Measurements from ENCODE around the gene MYH7B.

MYH7B gene

DNA sequence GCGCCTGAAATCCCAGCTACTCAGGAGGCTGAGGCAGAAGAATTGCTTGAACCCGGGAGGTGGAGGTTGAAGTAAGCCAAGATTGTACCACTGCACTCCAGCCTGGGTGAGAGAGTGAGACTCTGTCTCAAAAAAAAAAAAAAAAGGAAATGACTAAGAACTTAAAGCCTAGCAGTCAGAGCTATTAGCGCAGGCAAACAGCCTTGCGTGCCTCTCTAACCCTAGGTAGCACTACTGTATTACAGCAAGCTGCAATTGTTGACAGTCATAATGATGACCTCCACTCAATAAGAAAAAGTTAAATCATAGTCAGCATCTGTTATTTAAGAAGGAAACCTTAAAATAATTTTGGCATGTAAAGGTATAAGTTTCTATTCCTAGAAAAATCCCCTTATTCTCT, 14.4 kb upstream of the MYH7B start:
- ChIA-PET CTCF (interaction anchor here (1.3 kb wide), 1 partner anchor 10 kb away, joined by 3 read pairs; no protein-coding TSS in a partner anchor), POLR2A (interaction anchor here (0.6 to 1.1 kb wide), 2 partner anchors 10 to 15 kb away, joined by 3 read pairs; partner anchors contain the start of gene MYH7B)
- TF ChIP-seq L3MBTL2 (conservative IDR thresholded peaks at IDR 0.05), result no peak
- DNase-seq (ENCODE audit: extremely low spot score), result no peak

GRCh38 chr20:34942301-34942700, 13.4 kb upstream of the MYH7B start:
- no peak for DNase-seq (ENCODE audit: extremely low spot score)
- CTCF ChIA-PET, result no interaction called here
- no peak for TF ChIP-seq L3MBTL2 (conservative IDR thresholded peaks at IDR 0.05)
- TF ChIP-seq ARNT (IDR thresholded peaks at IDR 0.05), result no peak
- POLR2A ChIA-PET, result interaction anchor here (1.1 kb wide), 1 partner anchor 9 kb away, joined by 3 read pairs; no protein-coding TSS in a partner anchor

DNA sequence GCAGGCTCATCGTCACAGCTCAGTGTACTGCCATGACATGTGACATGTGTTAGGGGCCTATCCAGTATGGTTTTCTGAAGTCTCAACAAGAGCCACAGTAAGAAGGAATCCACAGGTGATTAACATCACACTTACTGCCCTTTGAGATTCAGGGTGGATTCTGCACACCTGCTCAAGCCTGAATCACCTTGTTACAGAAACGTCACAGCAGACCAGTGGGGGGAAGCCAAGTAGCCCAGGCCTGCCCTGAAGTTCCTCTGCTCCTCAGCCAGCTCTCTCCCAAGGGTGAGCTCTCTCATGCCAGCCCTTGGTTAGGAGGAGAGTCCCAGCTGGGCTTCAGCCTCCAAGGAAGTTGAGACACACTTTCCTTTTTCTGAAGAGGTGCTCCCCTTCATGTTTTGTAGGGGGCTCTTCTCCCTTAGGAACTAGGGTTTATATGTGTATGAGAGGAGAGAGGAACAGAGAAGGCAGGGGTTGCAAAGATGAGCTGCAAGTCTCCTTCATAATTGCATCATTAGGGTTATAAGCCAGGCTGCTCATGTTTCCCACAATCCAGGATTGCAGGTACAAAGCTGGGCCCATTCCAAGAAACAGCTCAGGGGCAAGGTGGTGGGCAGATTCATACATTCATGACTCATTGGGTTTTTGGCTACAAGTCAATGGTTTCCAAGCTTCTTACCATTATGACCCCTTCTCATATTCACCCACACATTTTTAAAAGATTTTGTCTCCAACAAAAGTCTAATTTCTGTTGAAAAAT, 11.7 kb upstream of the MYH7B start:
- TF ChIP-seq HDGF (IDR thresholded peaks at IDR 0.05; ENCODE audit: borderline replicate concordance) (no peak), NFRKB (IDR thresholded peaks at IDR 0.05) (no peak), TARDBP (IDR thresholded peaks at IDR 0.05) (no peak), SP1 (IDR thresholded peaks at IDR 0.05) (no peak), SUZ12 (IDR thresholded peaks at IDR 0.05) (no peak), L3MBTL2 (conservative IDR thresholded peaks at IDR 0.05) (no peak), ELF4 (IDR thresholded peaks at IDR 0.05) (no peak), FOXK2 (IDR thresholded peaks at IDR 0.05) (no peak), FOXM1 (IDR thresholded peaks at IDR 0.05; ENCODE audit: borderline replicate concordance) (no peak), LEF1 (IDR thresholded peaks at IDR 0.05; ENCODE audit: borderline replicate concordance) (no peak), ZNF384 (IDR thresholded peaks at IDR 0.05) (no peak), ARNT (IDR thresholded peaks at IDR 0.05) (no peak), FOXA1 (IDR thresholded peaks at IDR 0.05) (no peak), BHLHE40 (IDR thresholded peaks at IDR 0.05; ENCODE audit: borderline replicate concordance) (no peak), CTBP1 (IDR thresholded peaks at IDR 0.05; ENCODE audit: borderline replicate concordance) (no peak)
- TF ChIP-seq, protein P1, sequence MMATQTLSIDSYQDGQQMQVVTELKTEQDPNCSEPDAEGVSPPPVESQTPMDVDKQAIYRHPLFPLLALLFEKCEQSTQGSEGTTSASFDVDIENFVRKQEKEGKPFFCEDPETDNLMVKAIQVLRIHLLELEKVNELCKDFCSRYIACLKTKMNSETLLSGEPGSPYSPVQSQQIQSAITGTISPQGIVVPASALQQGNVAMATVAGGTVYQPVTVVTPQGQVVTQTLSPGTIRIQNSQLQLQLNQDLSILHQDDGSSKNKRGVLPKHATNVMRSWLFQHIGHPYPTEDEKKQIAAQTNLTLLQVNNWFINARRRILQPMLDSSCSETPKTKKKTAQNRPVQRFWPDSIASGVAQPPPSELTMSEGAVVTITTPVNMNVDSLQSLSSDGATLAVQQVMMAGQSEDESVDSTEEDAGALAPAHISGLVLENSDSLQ (IDR thresholded peaks at IDR 0.05), result no peak
- no peak for DNase-seq (ENCODE audit: extremely low spot score)
- ChIA-PET CTCF (no interaction called here), POLR2A (no interaction called here)

- ChIA-PET POLR2A (interaction anchor here (1.6 kb wide), 1 partner anchor 10 kb away, joined by 8 read pairs; the partner anchor contains the start of genes GSS and MYH7B), CTCF (no interaction called here)
- no peak for TF ChIP-seq HDGF (IDR thresholded peaks at IDR 0.05; ENCODE audit: borderline replicate concordance)
- TF ChIP-seq FOXA1 (IDR thresholded peaks at IDR 0.05), result no peak
- no peak for TF ChIP-seq CTBP1 (IDR thresholded peaks at IDR 0.05; ENCODE audit: borderline replicate concordance)
- no peak for TF ChIP-seq TARDBP (IDR thresholded peaks at IDR 0.05)
- TF ChIP-seq ELF4 (IDR thresholded peaks at IDR 0.05), result no peak
- TF ChIP-seq ZNF384 (IDR thresholded peaks at IDR 0.05), result no peak
- no peak for DNase-seq (ENCODE audit: extremely low spot score)
These were observed 10.2 kb upstream of the MYH7B start for GRCh38 chr20:34945315-34946077.

- POLR2A ChIA-PET, result interaction anchor here (0.7 to 1.6 kb wide), 2 partner anchors 9 to 35 kb away, joined by 3 to 8 read pairs; partner anchors contain the start of genes GSS and MYH7B
- CTCF ChIA-PET, result no interaction called here
- no peak for DNase-seq (ENCODE audit: extremely low spot score)
- TF ChIP-seq CTBP1 (IDR thresholded peaks at IDR 0.05; ENCODE audit: borderline replicate concordance) (no peak), ELF4 (IDR thresholded peaks at IDR 0.05) (no peak), ZNF384 (IDR thresholded peaks at IDR 0.05) (no peak), SP1 (IDR thresholded peaks at IDR 0.05) (no peak), ARNT (IDR thresholded peaks at IDR 0.05) (no peak), SUZ12 (IDR thresholded peaks at IDR 0.05) (no peak), TARDBP (IDR thresholded peaks at IDR 0.05) (no peak)
These were observed 9.0 kb upstream of the MYH7B start for GRCh38 chr20:34946661-34947060.

GRCh38 chr20:34947336-34947735, 8.3 kb upstream of the MYH7B start:
- DNase-seq (ENCODE audit: extremely low spot score), result no peak
- POLR2A ChIA-PET, result no interaction called here
- CTCF ChIA-PET, result no interaction called here
- TF ChIP-seq ZNF384 (IDR thresholded peaks at IDR 0.05) (no peak), LEF1 (IDR thresholded peaks at IDR 0.05; ENCODE audit: borderline replicate concordance) (no peak), FOXK2 (IDR thresholded peaks at IDR 0.05) (no peak), L3MBTL2 (conservative IDR thresholded peaks at IDR 0.05) (no peak), NFRKB (IDR thresholded peaks at IDR 0.05) (no peak), TARDBP (IDR thresholded peaks at IDR 0.05) (no peak), FOXA1 (IDR thresholded peaks at IDR 0.05) (no peak), CTBP1 (IDR thresholded peaks at IDR 0.05; ENCODE audit: borderline replicate concordance) (no peak)

GRCh38 chr20:34948030-34948429, 7.6 kb upstream of the MYH7B start:
- DNase-seq (ENCODE audit: extremely low spot score), result no peak
- ChIA-PET CTCF (no interaction called here), POLR2A (no interaction called here)
- TF ChIP-seq BHLHE40 (IDR thresholded peaks at IDR 0.05; ENCODE audit: borderline replicate concordance) (no peak), ARNT (IDR thresholded peaks at IDR 0.05) (no peak), ELF4 (IDR thresholded peaks at IDR 0.05) (no peak), CTBP1 (IDR thresholded peaks at IDR 0.05; ENCODE audit: borderline replicate concordance) (no peak), TARDBP (IDR thresholded peaks at IDR 0.05) (no peak)
